ENCODE data around the gene ACADM.

GRCh38 chr1:75720820-75721219 is 3.7 kb upstream of the ACADM start:
- no peak for TF ChIP-seq POLR2A (IDR thresholded peaks at IDR 0.05)
- no peak for TF ChIP-seq CTCF (IDR thresholded peaks at IDR 0.05)
